ENCODE measurements around the gene LUZP4.

DNA sequence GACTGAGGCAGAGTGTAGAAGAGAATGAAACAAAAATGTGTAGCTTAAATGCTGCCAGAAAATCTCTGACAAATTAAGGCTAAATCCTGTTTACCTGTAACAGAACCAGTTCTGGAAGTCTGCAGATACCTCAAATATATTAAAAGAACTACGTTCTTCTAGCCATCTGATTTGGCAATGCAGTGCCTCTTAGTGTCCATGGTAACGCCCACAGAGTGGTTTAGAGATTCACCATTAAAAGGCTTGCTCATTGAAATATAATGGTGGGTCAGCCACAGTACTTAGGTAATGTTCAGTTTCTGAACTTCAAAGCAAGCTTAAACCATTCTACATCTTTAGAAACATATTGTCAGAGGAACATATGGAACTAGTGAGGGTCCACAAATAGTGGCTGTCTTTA is 23.2 kb upstream of the LUZP4 start:
- TF ChIP-seq POLR2A (IDR thresholded peaks at IDR 0.05) (no peak), CTCF (IDR thresholded peaks at IDR 0.05 in 4 of 5, conservative IDR thresholded peaks at IDR 0.05 in 1 of 5) (no peak)
